K562 (cell line): Measurements from ENCODE around the gene LSR. TPM values are rescaled to one million over a fixed set of nuclear protein-coding genes. Genes with fewer than 3 reads are reported as not detected.

ENCODE experiments used
- ATF1 ChIP-seq, 2 experiments: fragments of 450-650 bp in 1 of 2; IDR thresholded peaks; 2 replicates each; pipeline ENCODE4 v1.6.1; 2016; ENCODE audit warnings: missing compliant biosample characterization in 1 of 2, missing genetic modification characterization in 1 of 2
- BRF2 ChIP-seq: IDR thresholded peaks from 3 replicates; pipeline ENCODE4 v1.6.1; 2011; ENCODE audit warnings: borderline replicate concordance, mild to moderate bottlenecking; ENCODE audit not compliant: insufficient read length, insufficient read depth
- E2F4 ChIP-seq: sonication (generic); formaldehyde crosslinking; IDR thresholded peaks from 2 replicates; pipeline ENCODE4 v1.8.0; 2022; ENCODE audit warnings: mild to moderate bottlenecking, low read depth, missing genetic modification reagents
- E2F8 ChIP-seq: fragments of 450-650 bp; IDR thresholded peaks from 2 replicates; pipeline ENCODE4 v1.7.1; 2018; ENCODE audit warnings: mild to moderate bottlenecking, low read depth; ENCODE audit not compliant: partially characterized antibody
- FOXA3 ChIP-seq, 2 experiments: fragments of 450-650 bp in 1 of 2; sonication (generic) in 1 of 2; formaldehyde crosslinking; IDR thresholded peaks in 1 of 2; conservative IDR thresholded peaks in 1 of 2; 2 replicates each; pipeline versions ENCODE4 v1.4.0 to v1.8.0; 2020 to 2022; ENCODE audit warnings: mild to moderate bottlenecking in 2 of 2, missing genetic modification reagents in 1 of 2
- FOXO4 ChIP-seq: fragments of 450-650 bp; formaldehyde crosslinking; IDR thresholded peaks from 2 replicates; pipeline ENCODE4 v1.4.0; 2020; ENCODE audit warnings: mild to moderate bottlenecking, moderate library complexity
- PREB ChIP-seq: sonication (generic); formaldehyde crosslinking; IDR thresholded peaks from 2 replicates; pipeline ENCODE4 v1.8.1; 2023; ENCODE audit warnings: mild to moderate bottlenecking, missing genetic modification reagents
- RNF219 ChIP-seq: fragments of 250-450 bp; sonication (Bioruptor Pico); IDR thresholded peaks from 2 replicates; pipeline ENCODE4 v1.5.0; 2022; ENCODE audit warnings: mild to moderate bottlenecking
- SRSF9 ChIP-seq: fragments of 200-400 bp; formaldehyde crosslinking; IDR thresholded peaks from 2 replicates; pipeline ENCODE4 v1.6.1; 2017; ENCODE audit warnings: low read depth, low read length, borderline replicate concordance
- ZNF253 ChIP-seq: fragments of 250-450 bp; sonication (Bioruptor Pico); conservative IDR thresholded peaks from 2 replicates; pipeline ENCODE4 v1.6.1; 2021; ENCODE audit warnings: mild to moderate bottlenecking
- ZNF512 ChIP-seq: IDR thresholded peaks from 2 replicates; pipeline ENCODE4 v1.6.1; 2016; ENCODE audit warnings: missing genetic modification characterization, missing compliant biosample characterization
- ZNF655 ChIP-seq: fragments of 250-450 bp; sonication (Bioruptor Pico); IDR thresholded peaks from 2 replicates; pipeline ENCODE4 v1.5.0; 2021
- polyA plus RNA-seq, 8 experiments: library from polyadenylated mRNA; depleted of rRNA in 4 of 8; stranded (reverse) in 5 of 8; unstranded in 3 of 8; fragments of >200 nt; fragmentation: Nextera tagmentation in 2 of 8; fragmentation: Illumina TruSeq in 1 of 8; extraction: Ambion mirVana in 2 of 8; extraction: Trizol in 1 of 8; gene quantifications; 2 replicates each; pipeline versions ENCODE4 v1.2.1 to v1.2.3, GENCODE V29; 2011 to 2014; ENCODE audit warnings: inconsistent platforms in 1 of 8, missing spikeins in 1 of 8
- total RNA-seq, 7 experiments: library from RNA; depleted of rRNA in 6 of 7; stranded (reverse); fragments of >200 nt in 6 of 7; fragmentation: Illumina TruSeq in 2 of 7; extraction: Trizol in 2 of 7; gene quantifications; 2 replicates each; pipeline versions ENCODE4 v1.2.1 to v1.2.3, GENCODE V29; 2011 to 2021; ENCODE audit warnings: low replicate concordance in 1 of 7

The LSR gene
- total and polyA plus RNA-seq, 9 of the 15 experiments (the other 6 are each of a cell fraction or from before 2014, with no cell fraction given), result 0.44 to 87.9 (median 28.0) TPM

GRCh38 chr19:35295792-35296462 is 47.1 kb downstream of the LSR start (continued):
- TF ChIP-seq E2F8, result no peak
- TF ChIP-seq FOXO4 (CRISPR knock-in tag), result no peak
- TF ChIP-seq ATF1 (CRISPR knock-in tag; IDR thresholded peaks at IDR 0.05), result no peak
- TF ChIP-seq ATF1 (tag; IDR thresholded peaks at IDR 0.05), result no peak
- no peak for TF ChIP-seq ZNF655 (CRISPR knock-in tag)
- no peak for TF ChIP-seq ZNF512 (tag)
- TF ChIP-seq ZNF253 (CRISPR knock-in tag), result no peak
- no peak for TF ChIP-seq BRF2
- TF ChIP-seq PREB (CRISPR knock-in tag), result no peak
- TF ChIP-seq FOXA3 (CRISPR knock-in tag; conservative IDR thresholded peaks at IDR 0.05 in 1 of 2, IDR thresholded peaks at IDR 0.05 in 1 of 2), result no peak
- TF ChIP-seq E2F4, result no peak
- no peak for TF ChIP-seq SRSF9
- TF ChIP-seq RNF219, result no peak
